Measurements from ENCODE around the gene NANOS2. TPM values are rescaled to one million over a fixed set of nuclear protein-coding genes. Genes with fewer than 3 reads are reported as not detected.
A peak's percentile ranks its signal among the peaks of the same experiment; 100 is the strongest.

NANOS2 gene
- total RNA-seq, 1 donor from 2014 or later, result not detected

GRCh38 chr19:45959517-45960025 lies 45.0 kb upstream of the NANOS2 start:
- H3K9me3 Mint-ChIP-seq, result no peaks in the 10 kb centered on the region

GRCh38 chr19:45958769-45959516 lies 44.4 kb upstream of the NANOS2 start:
- H3F3A ChIP-seq (ENCODE audit: low read depth), result peaks cover under 1% of the 10 kb centered on the region
- H3K9ac ChIP-seq, result no peak overlapping the region
- H3K4me3 ChIP-seq, result no peak overlapping the region
- peaks cover 5% of the 10 kb centered on the region for H4K20me1 ChIP-seq (ENCODE audit: low read depth)
- H3K9me3 ChIP-seq (ENCODE audit: low read depth), result no peaks in the 10 kb centered on the region
- no peak overlapping the region for H2AFZ ChIP-seq (replicated peaks)
- no peaks in the 10 kb centered on the region for H3K27me3 ChIP-seq
- no peaks in the 10 kb centered on the region for H3K36me3 ChIP-seq
- H3K4me1 ChIP-seq, result peaks cover 8% of the 10 kb centered on the region
- DNase-seq (ENCODE audit: low spot score), result no peak
- TF ChIP-seq EZH2phosphoT487 (IDR thresholded peaks at IDR 0.05) (no peak), EZH2 (IDR thresholded peaks at IDR 0.05) (no peak), CTCF (IDR thresholded peaks at IDR 0.05) (no peak)
- H3K27ac ChIP-seq, result no peak overlapping the region
- H3K36me3 Mint-ChIP-seq, result peaks cover 38% of the 10 kb centered on the region
- no peak overlapping the region for H3K27ac Mint-ChIP-seq
- H3K27me3 Mint-ChIP-seq (ENCODE audit: insufficient read depth, low read depth), result peaks cover 9% of the 10 kb centered on the region
- no peak overlapping the region for H3K4me2 ChIP-seq
- no peak overlapping the region for H3K4me3 Mint-ChIP-seq
- H3K79me2 ChIP-seq (ENCODE audit: low read depth), result no peaks in the 10 kb centered on the region
- no peaks in the 10 kb centered on the region for H3K9me3 Mint-ChIP-seq
- H3K4me1 Mint-ChIP-seq, result peaks cover 66% of the 10 kb centered on the region

More at GRCh38 chr19:45959517-45960025, 45.0 kb upstream of the NANOS2 start:
- H3K4me1 ChIP-seq, result peaks cover 8% of the 10 kb centered on the region
- no peaks in the 10 kb centered on the region for H3K79me2 ChIP-seq (ENCODE audit: low read depth)
- no peak overlapping the region for H3K27ac ChIP-seq
- H3K9ac ChIP-seq, result no peak overlapping the region
- no peaks in the 10 kb centered on the region for H3K9me3 ChIP-seq (ENCODE audit: low read depth)
- Mint-ChIP-seq H3K36me3 (peaks cover 40% of the 10 kb centered on the region), H3K27me3 (ENCODE audit: insufficient read depth, low read depth) (peaks cover 10% of the 10 kb centered on the region), H3K4me3 (no peak overlapping the region), H3K27ac (no peak overlapping the region), H3K4me1 (peaks cover 63% of the 10 kb centered on the region)
- no peak overlapping the region for H3K4me2 ChIP-seq
- no peaks in the 10 kb centered on the region for H3F3A ChIP-seq (ENCODE audit: low read depth)
- peaks cover 5% of the 10 kb centered on the region for H4K20me1 ChIP-seq (ENCODE audit: low read depth)
- H3K27me3 ChIP-seq, result no peaks in the 10 kb centered on the region
- DNase-seq (ENCODE audit: low spot score), result no peak
- H2AFZ ChIP-seq (replicated peaks), result no peak overlapping the region
- H3K4me3 ChIP-seq, result no peak overlapping the region
- H3K36me3 ChIP-seq, result no peaks in the 10 kb centered on the region
- TF ChIP-seq CTCF (IDR thresholded peaks at IDR 0.05), result no peak

- Histone ChIP-seq H3K9me3 (ENCODE audit: low read depth) (no peaks in the 10 kb centered on the region), H3K36me3 (no peaks in the 10 kb centered on the region), H3K27me3 (no peaks in the 10 kb centered on the region), H3K79me2 (ENCODE audit: low read depth) (no peaks in the 10 kb centered on the region), H3K4me1 (peaks cover 14% of the 10 kb centered on the region), H4K20me1 (ENCODE audit: low read depth) (peaks cover 5% of the 10 kb centered on the region), H2AFZ (replicated peaks) (no peak overlapping the region), H3K4me2 (no peak overlapping the region), H3F3A (ENCODE audit: low read depth) (peaks cover 7% of the 10 kb centered on the region), H3K9ac (no peak overlapping the region), H3K4me3 (no peak overlapping the region), H3K27ac (no peak overlapping the region)
- no peak for DNase-seq (ENCODE audit: low spot score)
- H3K4me1 Mint-ChIP-seq, result peaks cover 70% of the 10 kb centered on the region
- TF ChIP-seq EZH2phosphoT487 (IDR thresholded peaks at IDR 0.05) (no peak), EZH2 (IDR thresholded peaks at IDR 0.05) (no peak), CTCF (IDR thresholded peaks at IDR 0.05) (no peak)
- H3K27ac Mint-ChIP-seq, result no peak overlapping the region
- H3K36me3 Mint-ChIP-seq, result peaks cover 35% of the 10 kb centered on the region
- no peaks in the 10 kb centered on the region for H3K9me3 Mint-ChIP-seq
- peaks cover 7% of the 10 kb centered on the region for H3K27me3 Mint-ChIP-seq (ENCODE audit: insufficient read depth, low read depth)
- H3K4me3 Mint-ChIP-seq, result peak overlapping the region; percentile 30
Observed at GRCh38 chr19:45958320-45958719, 43.7 kb upstream of the NANOS2 start.
